Lower lobe of right lung (tissue), 2 donors: ENCODE data around the gene PRAMEF14. TPM values are rescaled to one million over a fixed set of nuclear protein-coding genes. Genes with fewer than 3 reads are reported as not detected.
"Not testable (repeated sequence)": the region's sequence is repeated elsewhere in the genome, so short reads cannot be mapped to it uniquely, and the experiment has no call there.

Experiments
- ATAC-seq, 2 donors: fragments of 200-7000 bp; cut with Tn5 transposase; one replicate each; pipeline ENCODE4 v1.9.1; 2020 to 2022; ENCODE audit warnings: mild to moderate bottlenecking in 2 of 2, moderate library complexity in 2 of 2
- DNase-seq: peaks from one replicate; pipeline ENCODE4 v3.0.0-alpha.2; 2020
- H3K27ac ChIP-seq: fragments of 200-600 bp; one replicate; pipeline ENCODE4 v1.8.0; 2022
- H3K27me3 ChIP-seq: fragments of 200-600 bp; one replicate; pipeline ENCODE4 v1.8.0; 2022; ENCODE audit warnings: low read depth
- H3K36me3 ChIP-seq: fragments of 200-600 bp; one replicate; pipeline ENCODE4 v1.8.0; 2022; ENCODE audit warnings: mild to moderate bottlenecking
- H3K4me1 ChIP-seq: fragments of 200-600 bp; one replicate; pipeline ENCODE4 v1.8.0; 2022
- H3K4me3 ChIP-seq: fragments of 200-600 bp; one replicate; pipeline ENCODE4 v1.8.0; 2022; ENCODE audit warnings: mild to moderate bottlenecking
- H3K9me3 ChIP-seq: fragments of 200-600 bp; one replicate; pipeline ENCODE4 v1.8.0; 2022
- CTCF ChIP-seq: fragments of 200-600 bp; IDR thresholded peaks from one replicate; pipeline ENCODE4 v1.8.0; 2022; ENCODE audit warnings: antibody characterized with exemption, mild to moderate bottlenecking
- intact Hi-C: fragments of 100-400 bp; cut with DNase I; formaldehyde crosslinking; loops from one replicate; pipeline ENCODE4 v1.11.0; 2022
- total RNA-seq: library from RNA; stranded (reverse); fragmentation: NEBNext Ultra II Directional; extraction: Animal tissue kit (Norgen Biotek cat#: 25700); gene quantifications from one replicate; pipeline ENCODE4 v1.2.1, GENCODE V29; 2021
- donor health status: DM: no; HTN: yes; CAD: no; lungs with severe emphysema.

Gene PRAMEF14
- total RNA-seq, 1 donor from 2014 or later = not detected

GRCh38 chr1:13356774-13357173, 9.8 kb upstream of the PRAMEF14 start:
- H3K36me3 ChIP-seq, H3K4me3 ChIP-seq, DNase-seq, ATAC-seq, H3K27ac ChIP-seq, H3K27me3 ChIP-seq, intact Hi-C loops, H3K9me3 ChIP-seq, H3K4me1 ChIP-seq: not testable (repeated sequence)
- peak; percentile 54 for TF ChIP-seq CTCF

- intact Hi-C loops, ATAC-seq, H3K27me3 ChIP-seq, H3K36me3 ChIP-seq, H3K4me3 ChIP-seq, H3K4me1 ChIP-seq, H3K9me3 ChIP-seq, DNase-seq, H3K27ac ChIP-seq: not testable (repeated sequence)
Measured at GRCh38 chr1:13354475-13354874, 7.5 kb upstream of the PRAMEF14 start.

GRCh38 chr1:13353476-13353875, 6.5 kb upstream of the PRAMEF14 start:
- H3K4me1 ChIP-seq, H3K9me3 ChIP-seq, ATAC-seq, intact Hi-C loops, H3K27me3 ChIP-seq, H3K36me3 ChIP-seq, DNase-seq, H3K27ac ChIP-seq, H3K4me3 ChIP-seq: not testable (repeated sequence)

- H3K9me3 ChIP-seq, H3K4me3 ChIP-seq, H3K4me1 ChIP-seq, intact Hi-C loops, H3K27ac ChIP-seq, H3K27me3 ChIP-seq, H3K36me3 ChIP-seq, ATAC-seq, DNase-seq: not testable (repeated sequence)
Measured at GRCh38 chr1:13342496-13342895, 4.4 kb downstream of the PRAMEF14 start.

- ATAC-seq, intact Hi-C loops, H3K36me3 ChIP-seq, H3K27me3 ChIP-seq, H3K27ac ChIP-seq, H3K4me3 ChIP-seq, H3K4me1 ChIP-seq, H3K9me3 ChIP-seq, DNase-seq: not testable (repeated sequence)
Measured at GRCh38 chr1:13315281-13315680, 31.7 kb downstream of the PRAMEF14 start, which contains the start of gene PRAMEF15. Gene PRAMEF15 (plus strand): TSS chr1:13315581. CDS start chr1:13318408, 2,827 bp downstream.

GRCh38 chr1:13303239-13303638, 43.7 kb downstream of the PRAMEF14 start, which contains the start of gene PRAMEF33:
Gene PRAMEF33 (plus strand): TSS chr1:13303539. CDS start chr1:13305955, 2,416 bp downstream.
- H3K4me1 ChIP-seq, ATAC-seq, H3K9me3 ChIP-seq, H3K4me3 ChIP-seq, H3K36me3 ChIP-seq, DNase-seq, H3K27me3 ChIP-seq, intact Hi-C loops, H3K27ac ChIP-seq: not testable (repeated sequence)

GRCh38 chr1:13302197-13302596, 44.7 kb downstream of the PRAMEF14 start:
- intact Hi-C loops, H3K4me3 ChIP-seq, H3K4me1 ChIP-seq, H3K36me3 ChIP-seq, H3K27ac ChIP-seq, ATAC-seq, DNase-seq, H3K9me3 ChIP-seq, H3K27me3 ChIP-seq: not testable (repeated sequence)

- H3K4me3 ChIP-seq, H3K4me1 ChIP-seq, H3K27ac ChIP-seq, intact Hi-C loops, H3K36me3 ChIP-seq, H3K27me3 ChIP-seq, ATAC-seq, H3K9me3 ChIP-seq, DNase-seq: not testable (repeated sequence)
Measured at GRCh38 chr1:13298699-13299098, 48.2 kb downstream of the PRAMEF14 start.

- intact Hi-C loops, H3K27ac ChIP-seq, DNase-seq, H3K36me3 ChIP-seq, H3K4me3 ChIP-seq, H3K9me3 ChIP-seq, H3K27me3 ChIP-seq, ATAC-seq, H3K4me1 ChIP-seq: not testable (repeated sequence)
Measured at GRCh38 chr1:13297216-13297931, 49.6 kb downstream of the PRAMEF14 start.

Other genes starting within 250 kb of the PRAMEF14 start
- gene HNRNPCL2, start 230.3 kb downstream of the PRAMEF14 start, total RNA-seq = not detected
- gene PRAMEF26, start 191.1 kb downstream of the PRAMEF14 start, total RNA-seq = not detected
- not detected for gene HNRNPCL4, start 181.5 kb downstream of the PRAMEF14 start, total RNA-seq
- not detected for gene PRAMEF9, start 175.3 kb downstream of the PRAMEF14 start, total RNA-seq
- not detected for gene PRAMEF13, start 145.7 kb downstream of the PRAMEF14 start, total RNA-seq
- gene PRAMEF18, start 121.0 kb downstream of the PRAMEF14 start, total RNA-seq = not detected
- gene PRAMEF5, start 92.9 kb downstream of the PRAMEF14 start, total RNA-seq = not detected
- not detected for gene PRAMEF8, start 62.0 kb downstream of the PRAMEF14 start, total RNA-seq
- not detected for gene PRAMEF33, start 43.6 kb downstream of the PRAMEF14 start, total RNA-seq
- not detected for gene PRAMEF15, start 31.6 kb downstream of the PRAMEF14 start, total RNA-seq
- gene PRAMEF19, start 24.8 kb upstream of the PRAMEF14 start, total RNA-seq = not detected
- not detected for gene PRAMEF17, start 42.5 kb upstream of the PRAMEF14 start, total RNA-seq
- gene PRAMEF20, start 63.3 kb upstream of the PRAMEF14 start, total RNA-seq = not detected
- gene LRRC38, start 166.9 kb upstream of the PRAMEF14 start, total RNA-seq = not detected
- 33.3 TPM for gene PDPN, start 236.7 kb upstream of the PRAMEF14 start, total RNA-seq